GM23338 (cell line): Measurements from ENCODE around the gene MRRF. TPM values are rescaled to one million over a fixed set of nuclear protein-coding genes. Genes with fewer than 3 reads are reported as not detected.

Experiments used
- ATAC-seq: fragments of 200-7000 bp; cut with Tn5 transposase; 3 replicates; pipeline ENCODE4 v1.9.1; 2020
- DNase-seq: peaks from one replicate; pipeline ENCODE4 v3.0.0-alpha.2; 2015; ENCODE audit warnings: low spot score
- H2AFZ ChIP-seq: fragments of 200-600 bp; sonication (generic); 2 replicates; pipeline ENCODE4 v1.8.0; 2016; ENCODE audit warnings: antibody characterized with exemption, mild to moderate bottlenecking, moderate library complexity
- H3F3A ChIP-seq: fragments of 200-600 bp; sonication (generic); replicated peaks from 2 replicates; pipeline ENCODE4 v1.8.0; 2017; ENCODE audit warnings: antibody characterized with exemption, mixed run types, low read depth
- H3K27ac ChIP-seq: fragments of 200-600 bp; sonication (generic); 2 replicates; pipeline ENCODE4 v1.6.1; 2016; ENCODE audit warnings: low read depth
- H3K27me3 ChIP-seq: fragments of 200-600 bp; sonication (generic); 2 replicates; pipeline ENCODE4 v1.8.0; 2016; ENCODE audit warnings: mild to moderate bottlenecking, mixed run types, moderate library complexity; ENCODE audit not compliant: insufficient read depth
- H3K36me3 ChIP-seq: fragments of 200-600 bp; sonication (generic); 2 replicates; pipeline ENCODE4 v1.8.0; 2016; ENCODE audit warnings: mild to moderate bottlenecking; ENCODE audit not compliant: insufficient read depth
- H3K4me1 ChIP-seq: fragments of 200-600 bp; sonication (generic); 2 replicates; pipeline ENCODE4 v1.8.0; 2016; ENCODE audit warnings: mild to moderate bottlenecking, moderate library complexity; ENCODE audit not compliant: insufficient read depth
- H3K4me2 ChIP-seq: fragments of 200-600 bp; sonication (generic); 2 replicates; pipeline ENCODE4 v1.7.1; 2017; ENCODE audit warnings: mixed run types
- H3K4me3 ChIP-seq: fragments of 200-600 bp; sonication (generic); 2 replicates; pipeline ENCODE4 v1.6.1; 2016; ENCODE audit warnings: mixed run types
- H3K79me2 ChIP-seq: fragments of 200-600 bp; sonication (generic); replicated peaks from 2 replicates; pipeline ENCODE4 v1.8.0; 2017; ENCODE audit warnings: mild to moderate bottlenecking; ENCODE audit not compliant: insufficient read depth
- H3K9me2 ChIP-seq: fragments of 200-600 bp; sonication (generic); 2 replicates; pipeline ENCODE4 v1.8.0; 2017; ENCODE audit not compliant: insufficient read depth
- H4K20me1 ChIP-seq: fragments of 200-600 bp; sonication (generic); replicated peaks from 2 replicates; pipeline ENCODE4 v1.8.0; 2017; ENCODE audit warnings: mild to moderate bottlenecking; ENCODE audit not compliant: insufficient read depth
- H3K27ac Mint-ChIP-seq: 2 replicates; pipeline ENCODE4 v1.8.0; 2020; ENCODE audit warnings: inconsistent platforms, mild to moderate bottlenecking, moderate library complexity, mixed read lengths
- H3K27me3 Mint-ChIP-seq: 3 replicates; pipeline ENCODE4 v1.8.0; 2022; ENCODE audit warnings: low read depth, mild to moderate bottlenecking, moderate library complexity, mixed read lengths, inconsistent platforms; ENCODE audit not compliant: insufficient read depth, poor library complexity
- H3K36me3 Mint-ChIP-seq: 3 replicates; pipeline ENCODE4 v1.8.0; 2021; ENCODE audit warnings: low read depth, mild to moderate bottlenecking, inconsistent platforms, moderate library complexity, mixed read lengths
- H3K4me1 Mint-ChIP-seq: 3 replicates; pipeline ENCODE4 v1.8.0; 2020; ENCODE audit warnings: mild to moderate bottlenecking, inconsistent platforms, mixed read lengths
- H3K4me3 Mint-ChIP-seq: 3 replicates; pipeline ENCODE4 v1.8.0; 2021; ENCODE audit warnings: moderate library complexity, mild to moderate bottlenecking, inconsistent platforms, mixed read lengths
- H3K9me3 Mint-ChIP-seq: 3 replicates; pipeline ENCODE4 v1.8.0; 2020; ENCODE audit warnings: moderate library complexity, mild to moderate bottlenecking, inconsistent platforms, mixed read lengths
- CREB1 ChIP-seq: fragments of 250-450 bp; sonication (Bioruptor Pico); IDR thresholded peaks from 2 replicates; pipeline ENCODE4 v1.5.0; 2020; ENCODE audit warnings: low read depth, mild to moderate bottlenecking, moderate library complexity
- EZH2 ChIP-seq: fragments of 200-600 bp; sonication (generic); IDR thresholded peaks from one replicate; pipeline ENCODE4 v1.8.0; 2017; ENCODE audit warnings: antibody characterized with exemption, mild to moderate bottlenecking, low read depth; ENCODE audit not compliant: unreplicated experiment
- EZH2phosphoT487 ChIP-seq: fragments of 200-600 bp; sonication (generic); IDR thresholded peaks from one replicate; pipeline ENCODE4 v1.8.1; 2018; ENCODE audit warnings: antibody characterized with exemption; ENCODE audit not compliant: unreplicated experiment
- JUNB ChIP-seq: IDR thresholded peaks from one replicate; pipeline ENCODE4 v1.6.1; 2016; ENCODE audit warnings: antibody characterized with exemption; ENCODE audit not compliant: unreplicated experiment
- NANOG ChIP-seq: IDR thresholded peaks from 2 replicates; pipeline ENCODE4 v1.6.1; 2016; ENCODE audit warnings: antibody characterized with exemption, borderline replicate concordance
- POLR2AphosphoS5 ChIP-seq: IDR thresholded peaks from 2 replicates; pipeline ENCODE4 v1.6.1; 2016; ENCODE audit warnings: antibody characterized with exemption, low read depth
- STAT1 ChIP-seq: IDR thresholded peaks from one replicate; pipeline ENCODE4 v1.6.1; 2016; ENCODE audit warnings: antibody characterized with exemption; ENCODE audit not compliant: unreplicated experiment
- ZNF114 ChIP-seq: fragments of 250-450 bp; sonication (Bioruptor Pico); IDR thresholded peaks from 2 replicates; pipeline ENCODE4 v1.5.0; 2020; ENCODE audit warnings: mild to moderate bottlenecking, moderate library complexity
- ZNF331 ChIP-seq: fragments of 250-450 bp; sonication (Bioruptor Pico); IDR thresholded peaks from 2 replicates; pipeline ENCODE4 v1.5.0; 2020; ENCODE audit warnings: low read depth, mild to moderate bottlenecking, moderate library complexity
- polyA plus RNA-seq: library from polyadenylated mRNA; unstranded; fragments of >200 nt; fragmentation: Nextera tagmentation; extraction: Ambion mirVana; gene quantifications from 2 replicates; pipeline ENCODE4 v1.2.1, GENCODE V29; 2016
- total RNA-seq: library from RNA; depleted of rRNA; stranded (reverse); fragments of >200 nt; shearing (Covaris generic); gene quantifications from 2 replicates; pipeline ENCODE4 v1.2.3, GENCODE V29; 2014
- TF ChIP-seq, protein P1 (sequence below): fragments of 250-450 bp; sonication (Bioruptor Pico); IDR thresholded peaks from 2 replicates; pipeline ENCODE4 v1.5.0; 2020; ENCODE audit warnings: mild to moderate bottlenecking, moderate library complexity
- TF ChIP-seq, protein P2 (sequence below): IDR thresholded peaks from 2 replicates; pipeline ENCODE4 v1.6.1; 2016; ENCODE audit warnings: antibody characterized with exemption
- TF ChIP-seq, protein P3 (sequence below): IDR thresholded peaks from one replicate; pipeline ENCODE4 v1.6.1; 2018; ENCODE audit warnings: antibody characterized with exemption; ENCODE audit not compliant: unreplicated experiment
- TF ChIP-seq, protein P4 (sequence below), 2 experiments: fragments of 200-600 bp in 1 of 2; sonication (generic) in 1 of 2; conservative IDR thresholded peaks; 2 replicates each; pipeline versions ENCODE4 v1.5.1 to v1.6.1; 2016 to 2017; ENCODE audit warnings: antibody characterized with exemption in 2 of 2, low read depth in 2 of 2, mild to moderate bottlenecking in 2 of 2, moderate library complexity in 1 of 2

MRRF gene
- total and polyA plus RNA-seq, 2 experiments from 2014 or later, result 27.8 to 32.7 TPM

DNA sequence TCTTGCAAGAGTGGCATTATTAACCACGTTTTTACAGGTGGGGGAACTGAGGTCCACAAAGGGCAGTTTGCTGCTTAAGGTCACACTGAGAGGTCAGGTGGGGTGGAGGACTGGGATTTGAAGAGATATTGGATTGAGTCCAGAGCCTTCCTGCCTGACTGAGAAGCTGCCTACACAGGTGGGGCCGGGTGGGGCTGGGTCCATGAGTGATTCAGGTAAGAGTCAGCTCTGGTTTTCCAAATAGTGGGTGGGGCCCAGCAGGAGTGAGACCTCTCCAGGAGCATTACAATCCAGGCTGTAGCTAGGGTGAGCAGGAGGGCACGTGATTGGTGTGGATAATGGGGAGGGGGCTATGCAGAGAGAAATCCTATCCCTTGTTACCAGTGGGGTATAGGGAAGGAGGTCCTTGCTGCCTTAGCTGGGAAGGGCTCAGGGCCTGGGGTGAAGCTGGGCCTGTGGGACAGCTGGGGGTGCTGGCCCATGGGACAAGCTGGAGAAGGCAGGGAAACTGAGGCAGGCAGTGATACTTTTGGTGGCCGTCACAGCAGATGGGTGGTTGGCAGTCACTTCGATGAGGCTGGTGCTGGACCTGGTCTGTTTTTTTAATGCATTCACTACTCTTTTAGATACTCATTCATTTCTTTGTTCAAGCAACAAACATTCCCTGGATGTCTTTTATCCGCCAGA, 103.2 kb downstream of the MRRF start:
- Mint-ChIP-seq H3K9me3 (peaks cover under 1% of the 10 kb centered on the region; the same call in 1 of the 3 replicates), H3K27me3 (peaks cover 30% of the 10 kb centered on the region)
- H3K79me2 ChIP-seq, result no peaks in the 10 kb centered on the region

More for the DNA sequence above, 103.2 kb downstream of the MRRF start:
- Mint-ChIP-seq H3K4me1 (peaks cover 11% of the 10 kb centered on the region), H3K4me3 (no peak overlapping the region), H3K27ac (no peak overlapping the region), H3K36me3 (no peaks in the 10 kb centered on the region; the same call in 2 of the 3 replicates)
- Histone ChIP-seq H3K27me3 (peaks cover 40% of the 10 kb centered on the region), H3K4me1 (peaks cover 22% of the 10 kb centered on the region), H3K36me3 (no peaks in the 10 kb centered on the region), H3F3A (no peaks in the 10 kb centered on the region), H3K4me2 (no peak overlapping the region), H4K20me1 (0 out of 2 replicates have a peak, but pooled peaks cover 4% of the 10 kb centered on the region), H3K4me3 (no peak overlapping the region), H3K9me2 (no peaks in the 10 kb centered on the region), H3K27ac (no peak overlapping the region), H2AFZ (no peak overlapping the region)
- TF ChIP-seq NANOG (no peak), EZH2 (no peak), ZNF331 (CRISPR knock-in tag) (no peak), JUNB (no peak), STAT1 (no peak), ZNF114 (CRISPR knock-in tag) (no peak), POLR2AphosphoS5 (no peak), CREB1 (CRISPR knock-in tag) (no peak), EZH2phosphoT487 (no peak)
- TF ChIP-seq, protein P1, sequence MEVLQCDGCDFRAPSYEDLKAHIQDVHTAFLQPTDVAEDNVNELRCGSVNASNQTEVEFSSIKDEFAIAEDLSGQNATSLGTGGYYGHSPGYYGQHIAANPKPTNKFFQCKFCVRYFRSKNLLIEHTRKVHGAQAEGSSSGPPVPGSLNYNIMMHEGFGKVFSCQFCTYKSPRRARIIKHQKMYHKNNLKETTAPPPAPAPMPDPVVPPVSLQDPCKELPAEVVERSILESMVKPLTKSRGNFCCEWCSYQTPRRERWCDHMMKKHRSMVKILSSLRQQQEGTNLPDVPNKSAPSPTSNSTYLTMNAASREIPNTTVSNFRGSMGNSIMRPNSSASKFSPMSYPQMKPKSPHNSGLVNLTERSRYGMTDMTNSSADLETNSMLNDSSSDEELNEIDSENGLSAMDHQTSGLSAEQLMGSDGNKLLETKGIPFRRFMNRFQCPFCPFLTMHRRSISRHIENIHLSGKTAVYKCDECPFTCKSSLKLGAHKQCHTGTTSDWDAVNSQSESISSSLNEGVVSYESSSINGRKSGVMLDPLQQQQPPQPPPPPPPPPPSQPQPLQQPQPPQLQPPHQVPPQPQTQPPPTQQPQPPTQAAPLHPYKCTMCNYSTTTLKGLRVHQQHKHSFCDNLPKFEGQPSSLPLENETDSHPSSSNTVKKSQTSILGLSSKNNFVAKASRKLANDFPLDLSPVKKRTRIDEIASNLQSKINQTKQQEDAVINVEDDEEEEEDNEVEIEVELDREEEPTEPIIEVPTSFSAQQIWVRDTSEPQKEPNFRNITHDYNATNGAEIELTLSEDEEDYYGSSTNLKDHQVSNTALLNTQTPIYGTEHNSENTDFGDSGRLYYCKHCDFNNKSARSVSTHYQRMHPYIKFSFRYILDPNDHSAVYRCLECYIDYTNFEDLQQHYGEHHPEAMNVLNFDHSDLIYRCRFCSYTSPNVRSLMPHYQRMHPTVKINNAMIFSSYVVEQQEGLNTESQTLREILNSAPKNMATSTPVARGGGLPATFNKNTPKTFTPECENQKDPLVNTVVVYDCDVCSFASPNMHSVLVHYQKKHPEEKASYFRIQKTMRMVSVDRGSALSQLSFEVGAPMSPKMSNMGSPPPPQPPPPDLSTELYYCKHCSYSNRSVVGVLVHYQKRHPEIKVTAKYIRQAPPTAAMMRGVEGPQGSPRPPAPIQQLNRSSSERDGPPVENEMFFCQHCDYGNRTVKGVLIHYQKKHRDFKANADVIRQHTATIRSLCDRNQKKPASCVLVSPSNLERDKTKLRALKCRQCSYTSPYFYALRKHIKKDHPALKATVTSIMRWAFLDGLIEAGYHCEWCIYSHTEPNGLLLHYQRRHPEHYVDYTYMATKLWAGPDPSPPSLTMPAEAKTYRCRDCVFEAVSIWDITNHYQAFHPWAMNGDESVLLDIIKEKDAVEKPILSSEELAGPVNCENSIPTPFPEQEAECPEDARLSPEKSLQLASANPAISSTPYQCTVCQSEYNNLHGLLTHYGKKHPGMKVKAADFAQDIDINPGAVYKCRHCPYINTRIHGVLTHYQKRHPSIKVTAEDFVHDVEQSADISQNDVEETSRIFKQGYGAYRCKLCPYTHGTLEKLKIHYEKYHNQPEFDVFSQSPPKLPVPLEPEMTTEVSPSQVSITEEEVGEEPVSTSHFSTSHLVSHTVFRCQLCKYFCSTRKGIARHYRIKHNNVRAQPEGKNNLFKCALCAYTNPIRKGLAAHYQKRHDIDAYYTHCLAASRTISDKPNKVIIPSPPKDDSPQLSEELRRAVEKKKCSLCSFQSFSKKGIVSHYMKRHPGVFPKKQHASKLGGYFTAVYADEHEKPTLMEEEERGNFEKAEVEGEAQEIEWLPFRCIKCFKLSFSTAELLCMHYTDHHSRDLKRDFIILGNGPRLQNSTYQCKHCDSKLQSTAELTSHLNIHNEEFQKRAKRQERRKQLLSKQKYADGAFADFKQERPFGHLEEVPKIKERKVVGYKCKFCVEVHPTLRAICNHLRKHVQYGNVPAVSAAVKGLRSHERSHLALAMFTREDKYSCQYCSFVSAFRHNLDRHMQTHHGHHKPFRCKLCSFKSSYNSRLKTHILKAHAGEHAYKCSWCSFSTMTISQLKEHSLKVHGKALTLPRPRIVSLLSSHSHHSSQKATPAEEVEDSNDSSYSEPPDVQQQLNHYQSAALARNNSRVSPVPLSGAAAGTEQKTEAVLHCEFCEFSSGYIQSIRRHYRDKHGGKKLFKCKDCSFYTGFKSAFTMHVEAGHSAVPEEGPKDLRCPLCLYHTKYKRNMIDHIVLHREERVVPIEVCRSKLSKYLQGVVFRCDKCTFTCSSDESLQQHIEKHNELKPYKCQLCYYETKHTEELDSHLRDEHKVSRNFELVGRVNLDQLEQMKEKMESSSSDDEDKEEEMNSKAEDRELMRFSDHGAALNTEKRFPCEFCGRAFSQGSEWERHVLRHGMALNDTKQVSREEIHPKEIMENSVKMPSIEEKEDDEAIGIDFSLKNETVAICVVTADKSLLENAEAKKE, result no peak
- TF ChIP-seq, protein P2, sequence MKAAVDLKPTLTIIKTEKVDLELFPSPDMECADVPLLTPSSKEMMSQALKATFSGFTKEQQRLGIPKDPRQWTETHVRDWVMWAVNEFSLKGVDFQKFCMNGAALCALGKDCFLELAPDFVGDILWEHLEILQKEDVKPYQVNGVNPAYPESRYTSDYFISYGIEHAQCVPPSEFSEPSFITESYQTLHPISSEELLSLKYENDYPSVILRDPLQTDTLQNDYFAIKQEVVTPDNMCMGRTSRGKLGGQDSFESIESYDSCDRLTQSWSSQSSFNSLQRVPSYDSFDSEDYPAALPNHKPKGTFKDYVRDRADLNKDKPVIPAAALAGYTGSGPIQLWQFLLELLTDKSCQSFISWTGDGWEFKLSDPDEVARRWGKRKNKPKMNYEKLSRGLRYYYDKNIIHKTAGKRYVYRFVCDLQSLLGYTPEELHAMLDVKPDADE, result no peak
- TF ChIP-seq, protein P3, sequence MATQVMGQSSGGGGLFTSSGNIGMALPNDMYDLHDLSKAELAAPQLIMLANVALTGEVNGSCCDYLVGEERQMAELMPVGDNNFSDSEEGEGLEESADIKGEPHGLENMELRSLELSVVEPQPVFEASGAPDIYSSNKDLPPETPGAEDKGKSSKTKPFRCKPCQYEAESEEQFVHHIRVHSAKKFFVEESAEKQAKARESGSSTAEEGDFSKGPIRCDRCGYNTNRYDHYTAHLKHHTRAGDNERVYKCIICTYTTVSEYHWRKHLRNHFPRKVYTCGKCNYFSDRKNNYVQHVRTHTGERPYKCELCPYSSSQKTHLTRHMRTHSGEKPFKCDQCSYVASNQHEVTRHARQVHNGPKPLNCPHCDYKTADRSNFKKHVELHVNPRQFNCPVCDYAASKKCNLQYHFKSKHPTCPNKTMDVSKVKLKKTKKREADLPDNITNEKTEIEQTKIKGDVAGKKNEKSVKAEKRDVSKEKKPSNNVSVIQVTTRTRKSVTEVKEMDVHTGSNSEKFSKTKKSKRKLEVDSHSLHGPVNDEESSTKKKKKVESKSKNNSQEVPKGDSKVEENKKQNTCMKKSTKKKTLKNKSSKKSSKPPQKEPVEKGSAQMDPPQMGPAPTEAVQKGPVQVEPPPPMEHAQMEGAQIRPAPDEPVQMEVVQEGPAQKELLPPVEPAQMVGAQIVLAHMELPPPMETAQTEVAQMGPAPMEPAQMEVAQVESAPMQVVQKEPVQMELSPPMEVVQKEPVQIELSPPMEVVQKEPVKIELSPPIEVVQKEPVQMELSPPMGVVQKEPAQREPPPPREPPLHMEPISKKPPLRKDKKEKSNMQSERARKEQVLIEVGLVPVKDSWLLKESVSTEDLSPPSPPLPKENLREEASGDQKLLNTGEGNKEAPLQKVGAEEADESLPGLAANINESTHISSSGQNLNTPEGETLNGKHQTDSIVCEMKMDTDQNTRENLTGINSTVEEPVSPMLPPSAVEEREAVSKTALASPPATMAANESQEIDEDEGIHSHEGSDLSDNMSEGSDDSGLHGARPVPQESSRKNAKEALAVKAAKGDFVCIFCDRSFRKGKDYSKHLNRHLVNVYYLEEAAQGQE, result no peak
- TF ChIP-seq, protein P4, sequence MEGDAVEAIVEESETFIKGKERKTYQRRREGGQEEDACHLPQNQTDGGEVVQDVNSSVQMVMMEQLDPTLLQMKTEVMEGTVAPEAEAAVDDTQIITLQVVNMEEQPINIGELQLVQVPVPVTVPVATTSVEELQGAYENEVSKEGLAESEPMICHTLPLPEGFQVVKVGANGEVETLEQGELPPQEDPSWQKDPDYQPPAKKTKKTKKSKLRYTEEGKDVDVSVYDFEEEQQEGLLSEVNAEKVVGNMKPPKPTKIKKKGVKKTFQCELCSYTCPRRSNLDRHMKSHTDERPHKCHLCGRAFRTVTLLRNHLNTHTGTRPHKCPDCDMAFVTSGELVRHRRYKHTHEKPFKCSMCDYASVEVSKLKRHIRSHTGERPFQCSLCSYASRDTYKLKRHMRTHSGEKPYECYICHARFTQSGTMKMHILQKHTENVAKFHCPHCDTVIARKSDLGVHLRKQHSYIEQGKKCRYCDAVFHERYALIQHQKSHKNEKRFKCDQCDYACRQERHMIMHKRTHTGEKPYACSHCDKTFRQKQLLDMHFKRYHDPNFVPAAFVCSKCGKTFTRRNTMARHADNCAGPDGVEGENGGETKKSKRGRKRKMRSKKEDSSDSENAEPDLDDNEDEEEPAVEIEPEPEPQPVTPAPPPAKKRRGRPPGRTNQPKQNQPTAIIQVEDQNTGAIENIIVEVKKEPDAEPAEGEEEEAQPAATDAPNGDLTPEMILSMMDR (conservative IDR thresholded peaks at IDR 0.05; ENCODE audit: low read depth in 2 of 2), result no peak
- ATAC-seq (no peak), DNase-seq (no peak)
